Erythroblast (primary cell): ENCODE measurements around the gene WDR90.

ENCODE experiments used
- DNase-seq, 2 experiments: peaks; one replicate each; lab custom pipeline; 2025; lab: John Stamatoyannopoulos, UW
- GATA1 ChIP-seq: IDR thresholded peaks from 2 replicates; pipeline ENCODE4 v1.6.1; 2011; ENCODE audit warnings: low read depth, mild to moderate bottlenecking, control low read depth, low read length, moderate library complexity
- POLR2A ChIP-seq: IDR thresholded peaks from 2 replicates; pipeline ENCODE4 v1.6.1; 2011; ENCODE audit warnings: mild to moderate bottlenecking, low read length

Gene WDR90

DNA sequence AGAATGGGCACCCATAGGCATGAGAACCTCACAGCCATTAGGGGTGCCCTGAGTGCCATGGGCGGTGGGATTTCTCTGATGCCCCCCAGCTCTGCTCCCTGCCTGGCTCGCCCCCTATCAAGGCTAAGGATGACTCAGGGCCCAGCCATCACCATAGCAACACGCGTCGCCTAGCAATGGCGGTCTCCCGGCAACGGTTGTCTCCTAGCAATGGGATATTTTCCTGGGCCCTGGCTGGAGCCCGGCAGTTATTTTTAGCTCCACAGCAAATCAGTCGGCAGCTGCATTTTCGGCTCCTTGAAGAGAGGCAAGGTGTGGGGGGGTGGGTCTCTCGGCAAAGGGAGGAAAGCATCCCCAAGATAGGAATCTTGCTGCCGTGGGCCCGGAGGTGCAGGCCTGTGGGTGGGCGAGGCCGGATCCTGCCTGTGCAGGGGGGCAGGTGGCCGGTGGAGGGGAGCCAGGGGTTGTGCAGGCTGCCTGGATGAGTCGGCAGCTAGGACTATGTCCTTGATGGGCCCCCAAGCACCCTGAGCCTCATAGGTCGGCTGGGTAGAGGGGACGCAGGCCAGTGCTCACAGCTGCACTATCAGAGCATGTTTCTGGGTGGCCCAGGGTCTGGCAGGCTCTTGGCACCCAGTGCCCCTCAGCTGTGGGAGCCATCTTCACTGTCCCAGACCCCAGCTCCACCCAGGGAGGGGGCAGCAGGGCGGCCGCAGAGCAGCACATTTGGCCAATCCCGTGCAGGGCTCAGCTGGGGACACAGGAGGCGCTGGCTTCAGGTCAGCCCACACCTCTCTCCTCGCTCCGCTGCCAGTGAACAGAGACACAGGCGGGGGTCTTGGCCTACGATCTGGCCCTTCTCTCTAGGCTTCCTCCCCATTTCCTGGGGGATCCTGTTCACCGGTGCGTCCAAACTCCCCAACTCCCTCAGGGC is 60.7 kb downstream of the WDR90 start:
- no peak for TF ChIP-seq GATA1
- TF ChIP-seq POLR2A, result no peak

GRCh38 chr16:710500-711075 is 61.4 kb downstream of the WDR90 start:
- DNase-seq, result no peak
- TF ChIP-seq GATA1 (no peak), POLR2A (no peak)

More for the DNA sequence above, 60.7 kb downstream of the WDR90 start:
- peak; percentile 53 to 62 for DNase-seq

DNA sequence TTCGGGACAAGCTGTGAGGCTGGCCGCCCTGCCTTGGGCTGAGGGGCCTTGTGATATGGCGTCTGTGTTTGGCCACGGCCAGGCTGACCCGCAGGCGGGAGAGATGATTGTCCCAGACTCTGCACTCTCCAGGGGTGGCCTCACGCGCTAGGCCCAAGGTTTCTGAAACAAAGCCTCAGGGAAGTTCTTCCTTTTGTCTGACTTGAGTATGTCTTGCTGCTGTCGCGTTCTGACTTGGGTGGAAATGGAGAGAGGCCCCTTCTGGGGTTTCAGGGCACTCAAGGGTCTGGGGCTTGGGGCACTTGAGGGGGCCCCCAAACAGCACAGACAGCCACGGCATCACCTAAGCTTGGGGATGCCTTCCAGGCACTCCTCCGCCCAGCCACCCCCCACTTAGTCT is 61.9 kb downstream of the WDR90 start:
- no peak for DNase-seq
- TF ChIP-seq POLR2A (no peak), GATA1 (no peak)

- peak; percentile 77 to 89 for DNase-seq
- no peak for TF ChIP-seq POLR2A
- no peak for TF ChIP-seq GATA1
These were observed 62.6 kb downstream of the WDR90 start for GRCh38 chr16:711548-712320.

GRCh38 chr16:712740-713250 is 63.6 kb downstream of the WDR90 start:
- DNase-seq, result peak; percentile 69 to 77

GRCh38 chr16:714079-714478 is 64.9 kb downstream of the WDR90 start:
- DNase-seq, result no peak
- no peak for TF ChIP-seq POLR2A

- TF ChIP-seq POLR2A (no peak), GATA1 (no peak)
- peak; percentile 89 to 94 for DNase-seq
These were observed 65.7 kb downstream of the WDR90 start, which contains the start of gene METRN for GRCh38 chr16:714558-715476. Gene METRN (plus strand): TSS chr16:715118. CDS start chr16:715290, 172 bp downstream.

GRCh38 chr16:715477-716199 is 66.5 kb downstream of the WDR90 start:
- DNase-seq, result peak; percentile 60 to 64
- TF ChIP-seq POLR2A, result peak; percentile 12
- no peak for TF ChIP-seq GATA1

DNA sequence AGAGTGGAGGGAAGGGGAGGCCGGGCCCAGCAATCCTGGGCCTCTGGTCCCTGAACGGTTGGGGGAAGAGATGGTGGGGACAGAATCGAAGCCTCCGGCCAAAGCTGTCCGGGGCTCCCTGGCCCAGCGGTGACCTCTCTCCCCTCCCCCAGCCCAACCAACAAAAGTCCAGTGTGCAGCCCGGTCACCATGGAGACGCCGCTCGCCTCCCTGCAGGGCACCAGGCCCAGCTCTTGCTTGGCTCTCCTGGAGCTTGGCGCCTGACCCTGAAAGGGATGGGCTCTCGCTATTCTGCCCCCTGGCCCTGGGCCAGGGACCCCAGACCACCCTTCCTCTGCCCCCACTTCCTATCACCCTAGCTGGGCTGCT is 67.0 kb downstream of the WDR90 start:
- TF ChIP-seq GATA1 (no peak), POLR2A (no peak)
- DNase-seq, result no peak

- TF ChIP-seq POLR2A (no peak), GATA1 (no peak)
- DNase-seq, result no peak
These were observed 67.7 kb downstream of the WDR90 start for GRCh38 chr16:716768-717325.
